ENCODE results near the gene TNFAIP3.

The TNFAIP3 gene

GRCh38 chr6:137923866-137924653 is 57.0 kb downstream of the TNFAIP3 start:
- DNase-seq = no peak
- ATAC-seq = no peak

DNA sequence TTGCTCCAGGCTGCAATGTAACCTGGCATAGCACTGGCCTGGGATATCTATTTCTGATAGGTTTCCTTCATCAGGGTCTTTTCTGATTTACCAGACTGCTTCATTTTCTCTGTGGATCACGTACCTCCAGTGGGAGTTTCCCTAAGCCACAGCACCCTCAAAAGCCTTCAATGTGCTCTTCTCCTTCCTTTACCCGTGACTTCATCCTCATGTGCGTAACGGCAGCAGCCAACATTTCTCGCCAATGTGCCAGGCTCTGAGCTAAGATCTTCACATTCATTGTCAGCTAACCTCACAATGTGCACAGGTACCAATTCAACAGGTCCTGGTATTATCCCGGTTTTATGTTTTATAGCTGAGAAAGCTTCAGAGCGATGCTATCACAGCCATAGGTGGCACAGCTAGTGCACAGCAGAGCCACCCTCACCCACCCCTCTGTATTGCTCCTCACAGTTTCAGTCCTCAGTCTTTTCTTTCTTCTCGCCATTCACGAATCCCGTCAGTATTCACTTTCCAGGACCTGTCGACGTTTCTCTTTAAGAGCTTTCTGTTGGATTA is 58.2 kb downstream of the TNFAIP3 start:
- no peak for DNase-seq
- ATAC-seq = no peak

- ATAC-seq (no peak), DNase-seq (peak; percentile 69)
Observed at GRCh38 chr6:137926207-137926731, 59.2 kb downstream of the TNFAIP3 start.

DNA sequence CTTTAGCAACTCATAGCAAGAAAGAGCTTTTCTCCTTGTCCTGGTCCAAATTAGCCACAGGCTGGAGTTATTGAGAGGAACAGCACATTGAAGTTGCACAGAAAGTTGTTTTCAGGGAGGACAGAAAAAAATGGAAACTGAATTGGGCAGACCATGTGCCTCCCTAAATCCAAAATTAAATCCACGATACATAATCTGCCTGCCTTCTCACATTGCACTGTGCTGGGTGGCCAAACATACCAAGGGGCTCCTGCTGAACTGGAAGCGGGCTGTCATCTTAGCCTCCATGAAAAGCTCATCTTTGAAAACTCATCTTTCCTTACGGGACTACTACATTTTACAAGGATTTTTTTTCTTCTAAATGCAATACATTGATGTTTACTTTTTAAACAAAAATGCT is 59.9 kb downstream of the TNFAIP3 start:
- no peak for ATAC-seq
- no peak for DNase-seq

DNA sequence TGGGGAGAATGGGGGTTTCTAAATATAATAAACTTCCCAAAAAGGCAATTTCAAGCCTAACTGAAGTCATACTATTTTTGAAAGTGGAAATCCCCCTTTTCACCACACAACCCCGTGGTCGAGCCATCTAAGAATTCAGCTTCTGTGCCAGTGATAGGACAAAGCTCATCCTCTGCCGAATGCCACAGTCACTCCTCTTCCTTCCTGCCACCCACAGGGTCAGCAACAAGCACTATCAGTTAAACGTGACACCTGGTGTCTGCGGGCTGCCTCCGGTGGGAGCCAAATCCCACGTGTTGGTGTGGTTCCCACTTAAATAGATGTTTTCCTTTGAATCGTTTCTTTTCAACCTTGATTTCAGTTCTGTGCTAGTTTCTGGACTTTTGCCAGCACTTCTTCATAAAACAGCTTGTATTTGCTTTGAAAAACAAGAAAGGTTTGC is 60.7 kb downstream of the TNFAIP3 start:
- peak; percentile 95 for ATAC-seq
- peak; percentile 83 for DNase-seq

GRCh38 chr6:137928286-137928685 is 61.2 kb downstream of the TNFAIP3 start:
- DNase-seq (peak; percentile 55), ATAC-seq (peak; percentile 70)

GRCh38 chr6:137931849-137932465 is 64.9 kb downstream of the TNFAIP3 start:
- ATAC-seq = no peak
- DNase-seq = no peak

All from stimulated activated naive CD8-positive, alpha-beta T cell treated with anti-CD3 and anti-CD28 coated beads, Interleukin-15, Interleukin-2, amounts not matched to agents 100 U/mL and 50 U/mL, for 24 hours (primary cell).